GM12878 (cell line): ENCODE measurements around the gene ADNP2. TPM values are rescaled to one million over a fixed set of nuclear protein-coding genes. Genes with fewer than 3 reads are reported as not detected.

Experiments used
- ATAC-seq: fragments of 200-7000 bp; cut with Tn5 transposase; 3 replicates; pipeline ENCODE4 v1.9.1; 2020; ENCODE audit warnings: mild to moderate bottlenecking, moderate library complexity
- BruUV-seq: library from RNA; stranded (reverse); fragments of 400-500 nt; replicated peaks from 2 replicates; lab custom pipeline; 2021; lab: Mats Ljungman, UMichigan
- CTCF ChIA-PET: fragments of 300-600 bp; sonication (Branson Sonifier 250); formaldehyde crosslinking; extraction: SDS; loops from one replicate; lab custom pipeline; 2021; ENCODE audit warnings: inconsistent platforms; lab: Yijun Ruan, JAX
- POLR2A ChIA-PET: fragments of 350-600 bp; formaldehyde crosslinking; extraction: SDS; loops from one replicate; lab custom pipeline; 2021; ENCODE audit warnings: inconsistent platforms; lab: Charles Lee
- RAD21 ChIA-PET: fragments of 300-600 bp; sonication (Branson Sonifier 250); formaldehyde crosslinking; loops from one replicate; lab custom pipeline; 2023; ENCODE audit warnings: antibody characterized with exemption; ENCODE audit not compliant: unreplicated experiment; lab: Charles Lee
- SMC1A ChIA-PET: fragments of 300-600 bp; sonication (Branson Sonifier 250); formaldehyde crosslinking; loops from one replicate; lab custom pipeline; 2023; ENCODE audit not compliant: unreplicated experiment, uncharacterized antibody; lab: Charles Lee
- DNase-seq: peaks from one replicate; pipeline ENCODE4 v3.0.0-alpha.2; 2011; ENCODE audit warnings: low read depth, low spot score
- FAIRE-seq: peaks from 3 replicates; lab custom pipeline; 2011; peaks lifted over from hg19 to GRCh38; lab: Jason Lieb, UNC
- H2AFZ ChIP-seq: 2 replicates; pipeline ENCODE4 v1.6.0; 2011; ENCODE audit warnings: low read depth, low read length, control low read depth; ENCODE audit not compliant: control insufficient read depth
- H3K27ac ChIP-seq: 2 replicates; pipeline ENCODE4 v1.5.1; 2011; ENCODE audit warnings: control low read depth; ENCODE audit not compliant: control insufficient read depth, insufficient read depth
- H3K27me3 ChIP-seq, 2 experiments: replicated peaks in 1 of 2; 2 replicates each; pipeline versions ENCODE4 v1.6.0 to v1.6.1; 2011; ENCODE audit warnings: low read length in 1 of 2; ENCODE audit not compliant: control insufficient read depth in 2 of 2, insufficient read depth in 2 of 2
- H3K36me3 ChIP-seq, 2 experiments: 2 replicates each; pipeline ENCODE4 v1.5.1; 2011; ENCODE audit warnings: low read length in 1 of 2; ENCODE audit not compliant: control insufficient read depth in 2 of 2, insufficient read depth in 2 of 2
- H3K4me1 ChIP-seq: 2 replicates; pipeline ENCODE4 v1.6.1; 2011; ENCODE audit warnings: mild to moderate bottlenecking, low read length, moderate library complexity, mixed read lengths; ENCODE audit not compliant: control insufficient read depth, insufficient read depth
- H3K4me2 ChIP-seq: 2 replicates; pipeline ENCODE4 v1.6.0; 2011; ENCODE audit warnings: control low read depth; ENCODE audit not compliant: control insufficient read depth, insufficient read depth
- H3K4me3 ChIP-seq: fragments of 200-600 bp; sonication (generic); 2 replicates; pipeline ENCODE4 v1.5.1; 2016
- H3K79me2 ChIP-seq: 2 replicates; pipeline ENCODE4 v1.6.0; 2011; ENCODE audit warnings: low read length; ENCODE audit not compliant: control insufficient read depth, insufficient read depth
- H3K9ac ChIP-seq: 2 replicates; pipeline ENCODE4 v1.8.0; 2011; ENCODE audit warnings: low read length, control low read depth, mixed read lengths; ENCODE audit not compliant: control insufficient read depth, insufficient read depth
- H3K9me3 ChIP-seq: replicated peaks from 3 replicates; pipeline ENCODE4 v1.5.1; 2011; ENCODE audit warnings: mild to moderate bottlenecking, low read length; ENCODE audit not compliant: control insufficient read depth, insufficient read depth
- H4K20me1 ChIP-seq: 2 replicates; pipeline ENCODE4 v1.6.0; 2011; ENCODE audit not compliant: control insufficient read depth, insufficient read depth
- ATF7 ChIP-seq: fragments of 450-650 bp; IDR thresholded peaks from 2 replicates; pipeline ENCODE4 v1.6.1; 2016; ENCODE audit warnings: low read depth, mild to moderate bottlenecking
- CBX5 ChIP-seq: sonication (generic); IDR thresholded peaks from 2 replicates; pipeline ENCODE4 v1.6.1; 2016; ENCODE audit warnings: low read depth, moderate library complexity, mild to moderate bottlenecking, inconsistent platforms
- EGR1 ChIP-seq, 2 experiments: IDR thresholded peaks; 1 replicate in 1 of 2; 2 replicates in 1 of 2; pipeline ENCODE4 v1.6.1; 2011 to 2012; ENCODE audit warnings: low read depth in 2 of 2, low read length in 2 of 2, borderline replicate concordance in 1 of 2, mild to moderate bottlenecking in 1 of 2, moderate library complexity in 1 of 2
- GATAD2B ChIP-seq: fragments of 450-650 bp; conservative IDR thresholded peaks from 2 replicates; pipeline ENCODE4 v1.6.1; 2017; ENCODE audit warnings: low read depth, mild to moderate bottlenecking, moderate library complexity
- KAT2A ChIP-seq: conservative IDR thresholded peaks from 2 replicates; pipeline ENCODE4 v1.6.1; 2011; ENCODE audit warnings: low read depth, low read length; ENCODE audit not compliant: control insufficient read depth
- NFYA ChIP-seq: IDR thresholded peaks from 2 replicates; pipeline ENCODE4 v1.6.1; 2011; ENCODE audit warnings: low read depth, mild to moderate bottlenecking, low read length, improper control_type of control experiment, borderline replicate concordance
- PKNOX1 ChIP-seq: fragments of 450-650 bp; IDR thresholded peaks from 2 replicates; pipeline ENCODE4 v1.6.1; 2016; ENCODE audit warnings: mild to moderate bottlenecking
- RAD51 ChIP-seq: fragments of 450-650 bp; IDR thresholded peaks from 2 replicates; pipeline ENCODE4 v1.6.1; 2016; ENCODE audit warnings: moderate library complexity, mild to moderate bottlenecking, inconsistent platforms
- RB1 ChIP-seq: fragments of 450-650 bp; formaldehyde crosslinking; IDR thresholded peaks from 2 replicates; pipeline ENCODE4 v1.6.1; 2017; ENCODE audit warnings: mild to moderate bottlenecking, borderline replicate concordance
- RBBP5 ChIP-seq: fragments of 200-600 bp; sonication (generic); conservative IDR thresholded peaks from 2 replicates; pipeline ENCODE4 v1.6.1; 2016
- SMARCA5 ChIP-seq: fragments of 450-650 bp; IDR thresholded peaks from 2 replicates; pipeline ENCODE4 v1.6.1; 2017; ENCODE audit warnings: mild to moderate bottlenecking
- STAT1 ChIP-seq: fragments of 450-650 bp; conservative IDR thresholded peaks from 2 replicates; pipeline ENCODE4 v1.6.1; 2014; ENCODE audit warnings: antibody characterized with exemption, mild to moderate bottlenecking
- TARDBP ChIP-seq: IDR thresholded peaks from 2 replicates; pipeline ENCODE4 v1.6.1; 2016; ENCODE audit warnings: borderline replicate concordance
- TBL1XR1 ChIP-seq: IDR thresholded peaks from 2 replicates; pipeline ENCODE4 v1.6.1; 2012; ENCODE audit warnings: low read depth, low read length, improper control_type of control experiment
- ZNF592 ChIP-seq: fragments of 450-650 bp; IDR thresholded peaks from 2 replicates; pipeline ENCODE4 v1.6.1; 2017; ENCODE audit warnings: mild to moderate bottlenecking, moderate library complexity
- ZNF687 ChIP-seq: fragments of 450-650 bp; IDR thresholded peaks from 2 replicates; pipeline ENCODE4 v1.6.1; 2017; ENCODE audit warnings: mild to moderate bottlenecking, moderate library complexity
- WGBS: methylation state at CpG from one replicate; pipeline ENCODE4 v1.1.6; 2016; ENCODE audit warnings: low lambda C conversion rate; ENCODE audit not compliant: insufficient replicate concordance, insufficient coverage; ENCODE audit errors: missing lambda C conversion rate; 5-methylcytosine and 5-hydroxymethylcytosine counted together
- in situ Hi-C: fragments of 300-500 bp; cut with MboI; formaldehyde crosslinking; loops from 9 replicates; pipeline ENCODE4 v1.14.3; 2018; ENCODE audit warnings: mixed read lengths
- intact Hi-C: fragments of 100-400 bp; cut with micrococcal nuclease; formaldehyde crosslinking; loops from one replicate; pipeline ENCODE4 v1.14.2; 2022; ENCODE audit not compliant: unreplicated experiment
- polyA plus RNA-seq, 11 experiments: library from polyadenylated mRNA; depleted of rRNA in 4 of 11; unstranded in 6 of 11; stranded (reverse) in 5 of 11; fragments of >200 nt; fragmentation: Nextera tagmentation in 4 of 11; fragmentation: Illumina TruSeq in 1 of 11; extraction: Ambion mirVana in 4 of 11; extraction: Trizol in 1 of 11; gene quantifications; 1 replicate in 1 of 11; 2 replicates in 10 of 11; pipeline versions ENCODE4 v1.2.1 to v1.2.3, GENCODE V29; 2011 to 2016; ENCODE audit warnings: inconsistent platforms in 2 of 11, missing spikeins in 2 of 11, low read depth in 1 of 11
- total RNA-seq, 4 experiments: library from RNA; depleted of rRNA in 3 of 4; stranded (reverse); fragments of >200 nt in 3 of 4; fragmentation: Illumina TruSeq in 1 of 4; extraction: Trizol in 1 of 4; gene quantifications; 2 replicates each; pipeline versions ENCODE4 v1.2.1 to v1.2.3, GENCODE V29; 2013 to 2021

Gene ADNP2
- total and polyA plus RNA-seq, 10 of the 15 experiments (the other 5 are each of a cell fraction or from before 2014, with no cell fraction given) = 3.7 to 25.1 (median 13.0) TPM

- ChIA-PET SMC1A (no interaction called here), CTCF (interaction anchor here (0.6 kb wide), 1 partner anchor 63 kb away, joined by 4 read pairs; no protein-coding TSS in a partner anchor), RAD21 (no interaction called here), POLR2A (no interaction called here)
- FAIRE-seq = no peak
- Histone ChIP-seq H3K27me3 (no peaks in the 10 kb centered on the region), H3K9ac (no peak overlapping the region), H3K36me3 (peaks cover 0 to 5% of the 10 kb centered on the region in 2 experiments; a peak in 3 of 4 replicates), H4K20me1 (no peaks in the 10 kb centered on the region), H3K4me2 (no peak overlapping the region), H3K9me3 (no peaks in the 10 kb centered on the region), H3K79me2 (peaks cover 21% of the 10 kb centered on the region), H3K4me3 (no peak overlapping the region), H3K4me1 (no peaks in the 10 kb centered on the region), H2AFZ (no peak overlapping the region), H3K27ac (no peak overlapping the region)
- intact Hi-C loops (no loop called here), in situ Hi-C loops (no loop called here)
- no TSS peak for BruUV-seq
- no peak for ATAC-seq
- 100% methylated on average over 3 of the region's 6 CpGs for WGBS
- DNase-seq = no peak
- TF ChIP-seq RBBP5 (no peak), TBL1XR1 (no peak), RAD51 (no peak), ZNF687 (no peak), ZNF592 (no peak), GATAD2B (no peak), PKNOX1 (no peak), NFYA (no peak), ATF7 (no peak), SMARCA5 (no peak), KAT2A (no peak), RB1 (no peak), CBX5 (no peak), EGR1 (IDR thresholded peaks at IDR 0.05; ENCODE audit: borderline replicate concordance in 1 of 2, low read depth in 2 of 2, low read length in 2 of 2) (no peak), STAT1 (no peak), TARDBP (no peak)
These were observed 10.0 kb downstream of the ADNP2 start for GRCh38 chr18:80119111-80119510.
